ENCODE results near the gene NAPA.

Gene NAPA

DNA sequence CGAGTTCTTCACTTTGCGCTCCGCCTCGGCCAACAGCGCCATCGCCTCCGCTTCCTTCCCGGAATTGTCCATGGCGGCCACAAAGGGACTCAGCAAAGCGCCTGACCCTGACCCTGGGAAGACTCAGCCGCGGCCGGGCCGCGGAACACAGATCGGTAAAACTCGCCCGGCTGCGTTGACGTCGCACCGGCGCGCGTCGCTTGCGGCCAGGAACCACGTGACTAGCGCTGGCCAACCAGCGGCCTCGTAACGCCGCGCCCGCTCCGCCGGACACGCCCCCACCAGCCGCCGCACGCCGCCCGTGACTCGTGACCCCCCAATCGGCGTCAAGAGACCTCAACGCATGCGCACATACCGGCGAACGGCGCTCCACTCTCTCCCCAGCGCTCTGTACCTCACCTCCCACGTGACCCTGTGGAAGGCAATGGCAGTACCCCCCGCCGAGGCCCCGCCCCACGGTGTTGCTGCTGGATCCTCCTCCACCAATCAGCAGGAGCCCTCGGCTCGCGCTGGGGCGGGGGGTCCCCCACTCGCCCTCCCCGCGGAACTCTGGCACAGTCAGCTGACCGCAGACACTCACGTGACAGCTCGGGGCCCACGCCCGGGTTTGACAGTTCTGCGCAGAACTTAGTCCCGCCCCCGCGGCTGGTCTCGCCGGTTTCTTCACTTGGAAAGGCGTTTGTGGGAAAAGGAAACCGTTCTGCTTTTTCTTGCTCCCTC lies at the start of gene NAPA:
TSS of gene NAPA (minus strand) at position 195 of the 720 bp plus-strand sequence. CDS start at position 72, 123 bp downstream.
- peak; percentile 100 for DNase-seq

- no peak for DNase-seq
Observed at GRCh38 chr19:47564081-47564480, 49.2 kb upstream of the NAPA start.

DNA sequence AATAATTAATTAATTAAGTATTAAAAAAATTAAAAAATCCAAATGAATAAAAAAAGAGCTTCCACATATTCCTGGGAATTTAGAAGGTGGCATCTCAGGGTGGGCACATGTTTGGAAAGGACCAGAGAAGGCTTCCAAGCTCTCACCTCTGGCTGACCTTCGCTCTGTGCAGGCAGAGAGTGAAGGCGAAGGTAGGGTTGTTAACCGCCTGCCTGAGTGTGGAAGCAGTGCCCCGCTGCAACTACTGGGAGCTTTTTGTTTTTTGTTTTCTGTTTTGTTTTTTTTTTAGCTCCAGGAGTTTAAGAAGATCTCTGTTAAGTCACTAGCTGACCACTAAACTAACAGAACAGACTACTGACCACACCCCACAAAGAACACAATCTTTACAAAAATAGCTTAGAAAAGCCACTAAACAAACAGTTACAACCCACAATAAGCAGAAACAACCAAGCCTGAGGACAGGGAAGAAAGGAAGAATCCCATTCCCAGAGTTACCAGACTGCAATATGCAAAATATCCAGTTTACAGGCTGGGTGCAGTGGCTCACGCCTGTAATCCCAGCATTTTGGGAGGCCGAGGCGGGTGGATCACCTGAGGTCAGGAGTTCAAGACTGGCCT lies 46.7 kb upstream of the NAPA start:
- DNase-seq = no peak

GRCh38 chr19:47560999-47561398 lies 46.1 kb upstream of the NAPA start:
- DNase-seq = no peak

GRCh38 chr19:47550129-47550528 lies 35.3 kb upstream of the NAPA start:
- no peak for DNase-seq

DNA sequence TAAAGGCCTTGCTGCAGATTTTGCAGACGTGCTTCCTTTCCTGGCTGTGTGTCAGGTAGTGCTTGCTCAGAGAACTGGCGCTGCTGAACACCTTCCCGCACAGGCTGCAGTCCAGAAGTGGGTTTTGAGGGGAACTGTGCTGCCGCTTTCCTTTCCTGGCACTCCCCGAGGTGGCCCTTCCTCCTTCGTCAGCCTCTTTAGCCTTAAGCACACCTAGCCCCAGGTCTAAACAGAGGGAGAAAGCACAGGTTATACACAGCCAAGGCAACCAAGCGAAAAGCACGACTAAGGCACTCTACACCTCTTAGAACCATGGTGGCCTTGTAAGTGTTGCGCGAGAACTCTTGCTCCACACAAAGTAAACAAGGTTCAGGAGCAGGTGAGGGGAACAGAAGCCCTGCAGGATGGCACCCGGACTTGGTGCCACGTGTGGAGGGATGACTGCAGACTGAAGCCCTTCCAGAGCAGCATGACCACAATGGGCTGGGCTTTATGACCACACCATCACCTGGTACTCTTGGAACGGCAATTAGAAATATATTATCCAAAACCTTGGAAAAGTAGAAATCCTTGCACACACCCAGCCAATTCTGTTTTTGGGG lies 34.5 kb upstream of the NAPA start:
- peak; percentile 12 to 24 for DNase-seq

DNA sequence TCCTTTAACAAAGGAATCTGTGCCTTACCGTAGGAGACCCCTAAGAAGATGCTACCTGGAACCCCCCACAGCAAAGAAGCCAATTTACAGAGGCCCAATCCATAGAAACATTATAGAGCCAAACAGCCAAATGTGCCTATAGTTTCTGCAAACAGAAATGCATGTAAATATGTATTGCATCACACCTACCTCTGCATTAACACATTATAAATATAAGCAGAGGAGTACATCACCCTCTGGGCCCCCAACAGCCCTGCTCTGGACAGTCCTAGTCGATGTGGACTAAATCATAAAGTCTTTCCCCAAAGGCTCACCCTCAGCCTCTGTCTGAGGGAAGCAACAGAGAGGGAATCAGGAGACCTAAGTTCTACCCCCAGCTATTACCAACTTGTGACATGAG lies 32.3 kb upstream of the NAPA start:
- no peak for DNase-seq

GRCh38 chr19:47545061-47545948 lies 30.4 kb upstream of the NAPA start:
- no peak for DNase-seq

DNA sequence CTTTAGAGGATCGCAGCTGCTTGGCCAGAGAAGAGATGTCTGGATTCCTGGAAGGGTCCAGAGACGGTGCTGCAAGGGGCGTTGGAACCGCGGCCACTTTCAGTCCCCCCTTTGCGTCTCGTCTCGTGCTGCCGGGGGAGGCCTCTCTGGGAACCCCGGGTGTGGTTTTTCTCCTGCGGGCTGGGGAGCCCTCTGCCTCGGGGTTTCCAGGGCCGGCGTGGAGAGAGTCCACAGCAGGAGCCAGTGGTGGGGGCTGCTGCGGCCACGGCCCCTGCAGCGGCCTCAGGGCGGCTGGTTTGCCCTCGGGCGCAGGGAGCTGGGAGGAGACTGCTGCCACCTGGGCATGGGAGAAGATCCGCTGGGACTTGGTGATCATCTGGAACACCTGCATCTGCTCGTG lies 29.6 kb upstream of the NAPA start:
- DNase-seq = no peak

- DNase-seq = no peak
Observed at GRCh38 chr19:47544075-47544474, 29.2 kb upstream of the NAPA start.

GRCh38 chr19:47542030-47542475 lies 27.2 kb upstream of the NAPA start:
- DNase-seq = no peak

GRCh38 chr19:47541518-47541917 lies 26.7 kb upstream of the NAPA start:
- no peak for DNase-seq

GRCh38 chr19:47540748-47541147 lies 25.9 kb upstream of the NAPA start:
- no peak for DNase-seq

DNA sequence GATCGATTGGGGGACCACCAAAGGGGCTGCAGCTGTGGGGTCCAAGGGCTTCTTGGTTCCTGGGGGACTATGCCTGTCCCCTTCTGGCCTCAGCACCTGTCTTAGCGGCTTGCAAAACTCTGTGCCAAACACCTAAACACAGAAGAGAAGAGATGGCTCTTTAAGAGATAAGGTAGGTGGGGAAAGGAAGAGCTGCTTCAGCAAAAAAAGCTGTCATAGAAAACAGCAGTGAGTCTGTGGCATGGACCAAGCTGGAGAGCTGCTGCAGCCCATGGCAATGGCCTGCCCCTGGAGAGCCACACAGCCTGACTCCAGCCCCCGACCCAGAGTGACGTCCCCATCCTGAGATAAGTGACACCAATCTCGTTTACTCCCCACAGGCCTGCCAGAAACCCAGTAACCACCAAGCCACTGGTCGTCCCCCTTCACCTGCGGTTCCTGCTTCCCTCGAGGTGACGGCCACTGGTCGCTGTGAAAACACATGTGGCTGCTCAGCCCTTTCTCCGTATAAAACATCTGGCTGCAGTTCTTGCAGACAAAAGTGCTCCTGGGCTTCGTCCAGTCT lies 25.0 kb upstream of the NAPA start:
- DNase-seq = no peak

DNA sequence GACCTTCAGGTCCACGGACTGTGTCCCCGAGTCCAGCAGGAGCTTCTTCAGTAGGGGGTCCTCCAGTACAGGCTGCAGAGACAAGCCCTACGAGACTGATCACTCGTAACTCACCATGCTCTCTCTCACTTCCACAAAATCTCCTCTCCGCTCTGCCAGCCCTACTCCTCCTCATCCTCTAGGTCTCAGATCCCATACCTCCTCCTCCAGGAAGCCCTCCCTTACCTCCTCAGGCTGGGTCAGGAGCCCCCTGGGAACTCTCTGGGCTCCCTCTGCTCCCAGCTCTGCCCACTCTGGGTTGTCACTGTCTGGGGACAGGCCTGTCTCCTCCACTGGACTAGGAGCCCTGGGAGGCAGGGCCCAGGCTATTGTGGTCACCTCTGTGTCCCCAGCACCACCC lies 23.9 kb upstream of the NAPA start:
- DNase-seq = no peak

DNA sequence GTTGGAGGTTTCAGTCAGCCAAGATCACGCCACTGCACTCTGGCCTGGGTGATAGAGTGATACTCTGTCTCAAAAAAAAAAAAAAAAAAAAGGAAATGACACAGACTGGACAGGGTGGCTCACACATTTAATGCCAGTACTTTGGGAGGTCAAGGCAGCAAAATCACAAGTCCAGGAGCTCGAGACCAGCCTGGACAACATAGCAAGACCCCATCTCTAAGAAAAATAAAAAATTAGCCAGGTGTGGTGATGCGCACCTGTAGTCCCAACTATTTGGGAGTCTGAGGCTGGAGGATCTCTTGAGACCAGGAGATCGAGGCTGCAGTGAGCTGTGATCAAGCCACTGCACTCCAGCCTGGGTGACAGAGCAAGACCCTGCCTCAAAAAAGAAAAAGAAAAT lies 22.6 kb upstream of the NAPA start:
- DNase-seq = no peak

DNA sequence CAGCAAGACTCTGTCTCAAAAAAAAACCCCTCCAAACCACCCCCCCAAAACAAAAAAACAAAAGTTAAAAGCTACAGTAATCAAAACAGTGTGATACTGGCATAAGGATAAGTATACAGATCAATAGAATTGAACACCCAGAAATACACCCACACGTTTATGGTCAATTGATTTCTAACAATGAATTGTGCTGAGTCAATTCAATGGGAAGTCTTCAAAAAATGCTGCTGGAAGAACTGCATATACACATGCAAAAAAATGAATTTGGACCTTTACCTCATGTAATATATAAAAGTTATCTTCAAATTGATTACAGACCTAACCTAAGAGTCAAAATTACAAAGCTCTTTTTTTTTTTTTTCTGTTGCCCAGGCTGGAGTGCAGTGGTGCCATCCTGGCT lies 19.8 kb upstream of the NAPA start:
- DNase-seq = no peak

- no peak for DNase-seq
Observed at GRCh38 chr19:47531640-47532387, 17.0 kb upstream of the NAPA start.

- DNase-seq = no peak
Observed at GRCh38 chr19:47529018-47529742, 14.3 kb upstream of the NAPA start.

GRCh38 chr19:47526798-47527197 lies 11.9 kb upstream of the NAPA start:
- no peak for DNase-seq

GRCh38 chr19:47523473-47523872 lies 8.6 kb upstream of the NAPA start:
- no peak for DNase-seq
